HG03460 (cell line): Measurements from ENCODE around the gene SELL.
"Not testable (repeated sequence)": the region's sequence is repeated elsewhere in the genome, so short reads cannot be mapped to it uniquely, and the experiment has no call there.

Experiments used
- ATAC-seq: cut with Tn5 transposase; IDR thresholded peaks from one replicate; pipeline ENCODE4 v1.9.1; 2021; ENCODE audit not compliant: unreplicated experiment

The SELL gene

GRCh38 chr1:169711469-169712308 lies at the start of gene SELL:
Gene SELL (minus strand): TSS chr1:169711620. CDS start chr1:169711498, 122 bp downstream.
- peak; percentile 74 for ATAC-seq

GRCh38 chr1:169759038-169759437 lies 47.6 kb upstream of the SELL start:
- no peak for ATAC-seq

DNA sequence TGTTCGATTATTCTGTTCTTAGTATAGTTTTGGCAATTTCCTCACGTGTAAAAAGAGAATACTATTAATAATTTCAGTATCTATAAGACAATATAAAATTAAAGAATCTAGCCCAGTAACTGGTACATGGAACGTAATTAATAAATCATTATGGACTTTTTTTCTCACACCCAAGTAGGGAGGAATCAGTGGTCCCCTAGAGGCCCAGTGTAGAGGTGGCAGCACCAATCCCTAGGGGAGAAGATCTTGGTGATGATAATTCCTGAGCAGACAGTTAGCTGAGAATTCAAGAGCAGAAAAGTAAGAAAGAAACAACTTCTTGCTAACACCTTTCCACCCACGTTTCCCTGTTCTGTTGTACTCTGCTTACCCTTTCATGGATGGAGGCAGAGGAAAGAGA lies 42.1 kb upstream of the SELL start:
- no peak for ATAC-seq

DNA sequence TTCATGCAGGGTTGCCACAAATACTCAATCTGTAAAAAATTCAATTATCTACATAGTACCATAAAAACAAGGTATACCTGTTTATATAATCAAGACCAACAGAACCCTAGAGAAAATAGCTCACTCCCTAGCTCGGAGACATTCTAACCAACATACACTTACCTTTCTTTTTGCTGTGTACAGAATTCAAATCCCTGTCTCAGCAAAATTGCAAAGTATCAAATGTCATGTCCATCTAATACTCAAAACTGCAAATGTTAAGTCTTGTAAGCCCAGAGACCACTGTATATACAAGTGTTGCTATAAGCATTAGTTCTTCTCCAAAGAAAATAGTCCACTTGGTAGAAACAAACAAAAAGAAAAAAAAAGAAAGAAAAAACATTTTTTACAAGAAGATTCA lies 38.6 kb upstream of the SELL start:
- no peak for ATAC-seq

DNA sequence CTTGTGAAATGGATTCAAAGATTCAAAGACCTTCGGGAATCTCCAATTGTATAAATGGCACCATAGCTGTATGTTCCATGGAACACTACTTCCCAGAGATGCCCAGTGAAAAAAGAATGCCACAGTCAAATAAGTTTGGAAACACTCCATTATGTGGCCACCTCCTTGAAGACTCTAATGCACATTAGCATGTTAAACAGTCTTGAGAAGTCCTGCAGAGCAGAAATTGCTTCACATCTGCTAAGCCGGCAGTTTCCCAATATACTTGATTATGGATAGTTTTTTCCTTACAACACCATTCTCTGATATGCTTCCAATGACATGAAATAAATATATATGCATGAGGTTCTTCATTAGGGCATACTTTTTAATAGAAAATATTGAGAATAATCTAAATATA lies 35.1 kb upstream of the SELL start:
- ATAC-seq = no peak

DNA sequence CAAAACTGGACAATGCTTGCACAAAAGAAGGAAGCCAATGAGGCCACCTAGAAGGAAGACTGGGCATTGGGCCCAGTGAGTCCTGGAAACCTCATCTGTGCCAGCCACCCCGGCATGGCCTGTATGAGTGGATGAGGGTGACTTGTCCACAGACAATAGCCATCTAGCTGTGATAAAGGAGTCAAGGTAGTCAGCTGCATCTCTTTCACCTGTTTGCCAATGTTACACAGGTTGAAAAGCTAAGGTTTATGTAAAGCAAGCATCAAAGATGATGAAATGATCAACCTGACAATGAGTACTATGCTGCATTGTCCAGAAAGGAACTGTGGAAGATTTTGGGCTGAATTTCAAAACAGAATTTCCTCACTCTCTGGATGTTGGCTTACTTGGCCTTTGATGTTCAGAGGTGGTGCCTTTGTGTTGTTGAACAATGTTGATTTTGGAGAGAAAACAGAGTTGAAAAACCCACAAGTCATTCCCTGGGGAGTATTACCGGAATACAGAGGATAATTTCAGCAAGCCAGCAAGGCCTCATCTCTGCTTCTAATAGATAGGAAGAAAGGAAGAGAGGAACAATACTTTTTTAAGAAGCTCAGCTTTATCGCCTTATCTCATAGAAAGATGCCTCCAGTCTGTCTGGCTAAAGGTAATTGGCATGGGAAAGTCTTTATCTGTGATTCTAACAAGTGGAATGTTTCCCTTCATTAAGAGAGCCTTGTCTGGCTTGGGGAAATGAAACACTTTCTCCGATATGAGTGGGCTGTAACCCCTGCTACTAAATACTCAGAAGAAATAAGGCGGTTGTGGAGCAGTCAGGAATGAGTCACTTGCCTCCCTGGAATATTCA lies 33.8 kb upstream of the SELL start:
- ATAC-seq = no peak

- no peak for ATAC-seq
Measured at GRCh38 chr1:169741666-169742394, 30.4 kb upstream of the SELL start.

DNA sequence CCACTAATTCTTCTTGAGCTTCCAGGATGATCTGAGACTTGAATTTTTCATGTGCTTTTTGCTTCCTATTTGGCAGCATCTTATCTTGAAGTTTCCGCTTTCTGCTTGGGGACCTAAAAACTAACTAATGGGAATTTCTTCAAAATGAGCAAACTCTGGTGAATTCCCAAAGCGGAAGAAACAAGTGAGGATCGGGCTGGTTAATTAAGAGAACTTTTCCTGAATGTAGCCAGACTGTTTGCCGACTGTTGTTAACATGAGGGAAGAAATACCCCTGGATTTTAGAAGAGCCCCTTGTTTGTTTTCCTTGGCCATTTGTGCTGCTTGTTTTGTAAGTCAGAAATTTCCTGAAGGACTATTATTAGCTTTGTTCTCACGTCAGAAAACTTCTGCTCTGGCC lies 28.6 kb upstream of the SELL start:
- no peak for ATAC-seq

DNA sequence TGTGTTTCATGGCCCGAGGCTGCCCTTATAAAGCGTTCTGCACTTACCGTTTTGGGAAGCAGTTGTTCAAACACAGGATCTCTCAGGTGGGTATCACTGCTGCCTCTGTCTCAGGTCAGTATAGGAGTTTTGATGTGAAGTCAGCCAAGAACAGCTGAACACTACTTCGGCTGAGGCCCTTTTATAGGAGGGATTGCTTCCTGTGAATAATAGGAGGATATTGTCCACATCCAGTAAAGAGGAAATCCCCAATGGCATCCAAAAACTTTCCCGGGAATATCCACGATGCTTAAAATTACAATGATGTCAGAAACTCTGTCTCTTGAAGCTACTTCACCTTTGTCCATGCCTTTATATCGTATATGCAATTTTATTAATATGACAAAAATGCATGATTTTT lies 22.5 kb upstream of the SELL start, which contains the start of gene SELE:
Gene SELE, minus strand, starts transcription at position 156 of the 400 bp plus-strand sequence. CDS start 467 bp downstream, outside the sequence.
- ATAC-seq = no peak

DNA sequence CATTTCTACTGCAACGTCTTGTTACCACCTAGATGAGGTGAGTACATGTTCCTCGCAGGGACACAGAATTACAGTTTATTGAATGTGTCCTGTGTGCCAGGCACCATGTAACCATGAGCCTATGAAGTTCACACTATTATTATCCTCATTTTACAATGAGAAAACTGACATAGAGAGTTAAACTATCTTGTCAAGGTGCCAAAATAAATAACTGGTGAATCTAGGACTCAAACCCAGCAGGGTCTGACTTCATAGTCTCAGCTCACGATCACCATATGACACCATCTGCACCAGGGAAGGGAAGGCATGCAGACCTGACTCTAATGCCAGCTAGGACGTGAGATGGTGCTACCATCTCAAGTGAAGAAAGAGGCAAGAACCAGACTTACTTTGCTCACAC lies 20.0 kb upstream of the SELL start:
- no peak for ATAC-seq

DNA sequence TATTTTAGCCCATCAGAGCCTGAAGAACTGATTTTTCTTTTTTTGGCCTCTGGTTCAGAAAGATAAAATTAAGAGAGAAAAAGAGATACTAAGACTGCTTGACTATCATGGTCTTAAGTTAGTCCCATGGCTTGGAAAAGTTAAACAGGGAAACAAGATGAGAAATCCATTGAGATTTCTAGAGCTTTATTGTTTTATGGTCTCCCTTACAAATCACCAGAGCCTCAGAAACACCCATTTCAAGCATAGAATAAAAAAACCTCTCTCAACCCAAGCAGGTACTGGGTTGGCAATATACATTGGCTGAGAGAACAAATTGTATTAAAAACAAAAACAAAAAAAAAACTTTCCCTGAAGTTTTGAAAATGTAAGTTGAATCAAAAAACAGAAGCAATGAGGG lies 18.6 kb upstream of the SELL start:
- ATAC-seq = no peak

GRCh38 chr1:169727307-169727706 lies 15.9 kb upstream of the SELL start:
- ATAC-seq = no peak

GRCh38 chr1:169726851-169727250 lies 15.4 kb upstream of the SELL start:
- ATAC-seq = no peak

GRCh38 chr1:169725930-169726329 lies 14.5 kb upstream of the SELL start:
- ATAC-seq = no peak

- ATAC-seq = no peak
Measured at GRCh38 chr1:169724168-169724567, 12.7 kb upstream of the SELL start.

DNA sequence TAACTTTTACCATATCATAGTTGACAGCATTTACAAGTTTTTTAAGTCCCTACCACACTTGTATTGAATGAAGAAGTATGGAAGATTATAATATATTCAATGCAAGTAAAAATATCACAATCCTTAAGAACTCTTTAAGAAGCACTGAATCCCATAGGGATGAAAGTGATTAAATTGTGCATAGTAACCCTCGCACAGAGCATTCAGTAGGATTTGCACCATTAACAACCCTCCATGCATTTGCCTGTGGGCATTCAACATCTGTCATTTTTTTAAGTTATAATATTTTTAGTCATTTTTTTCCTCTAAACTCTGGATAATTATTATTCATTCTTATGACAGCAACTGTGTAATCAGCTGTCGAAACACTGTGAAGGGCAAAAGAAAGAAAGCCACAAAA lies 12.3 kb upstream of the SELL start:
- ATAC-seq = no peak

GRCh38 chr1:169722779-169723178 lies 11.4 kb upstream of the SELL start:
- no peak for ATAC-seq

DNA sequence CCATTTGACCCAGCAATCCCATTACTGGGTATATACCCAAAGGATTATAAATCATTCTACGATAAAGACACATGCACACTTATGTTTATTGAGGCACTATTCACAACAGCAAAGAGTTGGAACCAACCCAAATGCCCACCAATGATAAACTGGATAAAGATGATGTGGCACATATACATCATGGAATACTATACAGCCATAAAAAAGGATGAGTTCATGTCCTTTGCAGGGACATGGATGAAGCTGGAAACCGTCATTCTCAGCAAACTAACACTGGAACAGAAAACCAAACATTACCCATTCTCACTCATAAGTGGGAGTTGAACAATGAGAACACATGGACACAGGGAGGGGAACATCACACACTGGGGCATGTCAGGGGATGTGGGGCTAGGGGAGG lies 3.7 kb upstream of the SELL start:
- ATAC-seq = not testable (repeated sequence)

DNA sequence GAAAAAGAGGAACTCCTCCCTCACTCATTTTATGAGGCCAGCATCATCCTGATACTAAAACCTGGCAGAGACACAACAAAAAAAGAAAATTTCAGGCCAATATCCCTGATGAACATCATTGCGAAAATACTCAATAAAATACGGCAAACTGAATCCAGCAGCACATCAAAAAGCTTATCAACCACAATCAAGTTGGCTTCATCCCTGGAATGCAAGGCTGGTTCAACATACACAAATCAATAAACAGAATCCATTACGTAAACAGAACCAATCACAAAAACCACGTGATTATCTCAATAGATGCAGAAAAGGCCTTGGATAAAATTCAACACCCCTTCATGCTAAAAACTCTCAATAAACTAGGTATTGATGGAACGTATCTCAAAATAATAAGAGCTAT lies 1.7 kb upstream of the SELL start:
- not testable (repeated sequence) for ATAC-seq

GRCh38 chr1:169712309-169712631 lies 850 bp upstream of the SELL start:
- no peak for ATAC-seq

GRCh38 chr1:169708647-169709046 lies 2.8 kb downstream of the SELL start:
- ATAC-seq = no peak
